ENCODE data around the gene OPRL1.
"Not testable (repeated sequence)": the region's sequence is repeated elsewhere in the genome, so short reads cannot be mapped to it uniquely, and the experiment has no call there.

OPRL1 gene

DNA sequence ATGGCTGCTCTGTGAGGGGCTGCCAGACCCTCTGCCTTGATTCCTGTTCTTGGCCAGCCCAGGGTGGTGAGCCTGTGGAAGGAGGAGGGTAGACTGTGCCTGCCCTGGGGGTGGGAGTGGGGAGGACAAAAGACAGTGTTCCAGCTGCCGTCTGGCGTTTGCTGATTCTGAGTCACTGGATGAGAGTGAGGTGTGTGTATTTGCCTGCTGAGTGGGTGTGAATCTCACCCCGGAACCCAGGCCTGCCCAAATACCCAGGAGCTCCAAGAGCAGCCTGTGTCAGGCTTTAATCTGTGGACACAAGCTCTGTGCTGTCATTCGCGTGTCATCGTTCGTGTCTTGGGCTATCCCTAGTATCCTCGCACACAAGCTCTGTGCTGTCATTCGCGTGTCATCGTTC lies 6.9 kb downstream of the OPRL1 start:
- no peak for DNase-seq (ENCODE audit: low read depth)

DNA sequence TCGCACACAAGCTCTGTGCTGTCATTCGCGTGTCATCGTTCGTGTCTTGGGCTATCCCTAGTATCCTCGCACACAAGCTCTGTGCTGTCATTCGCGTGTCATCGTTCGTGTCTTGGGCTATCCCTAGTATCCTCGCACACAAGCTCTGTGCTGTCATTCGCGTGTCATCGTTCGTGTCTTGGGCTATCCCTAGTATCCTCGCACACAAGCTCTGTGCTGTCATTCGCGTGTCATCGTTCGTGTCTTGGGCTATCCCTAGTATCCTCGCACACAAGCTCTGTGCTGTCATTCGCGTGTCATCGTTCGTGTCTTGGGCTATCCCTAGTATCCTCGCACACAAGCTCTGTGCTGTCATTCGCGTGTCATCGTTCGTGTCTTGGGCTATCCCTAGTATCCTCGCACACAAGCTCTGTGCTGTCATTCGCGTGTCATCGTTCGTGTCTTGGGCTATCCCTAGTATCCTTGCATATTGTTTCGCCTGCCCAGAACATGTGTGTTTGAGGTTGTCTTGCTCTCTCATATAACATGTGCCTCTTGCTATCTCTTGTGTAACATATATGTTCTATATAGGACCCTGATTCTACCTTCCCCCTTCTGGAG lies 7.4 kb downstream of the OPRL1 start:
- not testable (repeated sequence) for DNase-seq (ENCODE audit: low read depth)

DNA sequence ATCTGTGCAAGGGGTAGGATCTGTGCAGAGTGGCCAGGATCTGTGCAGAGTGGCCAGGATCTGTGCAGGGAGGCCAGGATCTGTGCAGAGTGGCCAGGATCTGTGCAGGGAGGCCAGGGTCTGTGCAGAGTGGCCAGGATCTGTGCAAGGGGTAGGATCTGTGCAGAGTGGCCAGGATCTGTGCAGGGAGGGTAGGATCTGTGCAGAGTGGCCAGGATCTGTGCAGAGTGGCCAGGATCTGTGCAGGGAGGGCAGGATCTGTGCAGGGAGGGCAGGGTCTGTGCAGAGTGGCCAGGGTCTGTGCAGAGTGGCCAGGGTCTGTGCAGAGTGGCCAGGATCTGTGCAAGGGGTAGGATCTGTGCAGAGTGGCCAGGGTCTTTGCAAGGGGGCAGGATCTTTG lies 8.7 kb downstream of the OPRL1 start:
- DNase-seq (ENCODE audit: low read depth) = not testable (repeated sequence)

DNA sequence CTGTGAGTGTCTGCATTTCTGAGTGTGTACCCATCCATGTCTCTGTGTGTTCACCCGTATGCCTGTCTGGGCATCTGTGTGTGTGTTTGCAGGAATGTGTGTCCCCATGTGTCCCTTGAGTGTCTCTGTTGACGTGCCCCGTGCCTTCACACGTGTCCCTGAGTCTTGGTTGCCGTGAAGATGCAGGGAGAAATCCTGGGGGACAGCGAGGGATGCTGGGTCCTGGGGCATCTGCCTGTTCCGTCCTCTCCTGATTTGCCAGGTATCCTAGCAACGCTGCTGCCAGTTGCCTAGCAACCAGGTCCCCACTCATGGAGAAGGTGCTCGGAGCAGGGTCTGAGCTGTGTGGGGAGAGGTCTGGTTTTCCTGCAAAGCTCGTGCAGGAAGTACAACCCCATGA lies 10.3 kb downstream of the OPRL1 start:
- no peak for DNase-seq (ENCODE audit: low read depth)

DNA sequence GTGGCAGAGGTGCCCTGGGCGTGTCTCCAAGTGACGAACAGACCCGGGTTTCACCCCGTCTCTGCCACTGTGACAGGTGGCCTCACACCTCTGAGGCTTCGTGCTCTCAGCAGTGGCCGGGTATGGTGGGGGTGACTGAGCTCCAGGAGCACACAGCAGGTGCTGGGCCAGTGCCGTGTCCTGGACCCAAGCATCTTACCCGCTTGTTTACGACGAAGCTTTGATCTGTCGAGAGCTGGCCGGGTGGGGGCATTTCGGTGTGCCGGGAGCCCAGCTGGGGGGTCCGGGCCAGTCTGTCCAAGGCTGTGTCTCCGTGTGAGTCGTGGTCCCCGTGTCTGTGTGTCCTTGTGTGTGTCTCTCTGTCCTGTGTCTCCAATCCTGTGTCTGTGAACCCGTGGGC lies 11.5 kb downstream of the OPRL1 start:
- no peak for DNase-seq (ENCODE audit: low read depth)

DNA sequence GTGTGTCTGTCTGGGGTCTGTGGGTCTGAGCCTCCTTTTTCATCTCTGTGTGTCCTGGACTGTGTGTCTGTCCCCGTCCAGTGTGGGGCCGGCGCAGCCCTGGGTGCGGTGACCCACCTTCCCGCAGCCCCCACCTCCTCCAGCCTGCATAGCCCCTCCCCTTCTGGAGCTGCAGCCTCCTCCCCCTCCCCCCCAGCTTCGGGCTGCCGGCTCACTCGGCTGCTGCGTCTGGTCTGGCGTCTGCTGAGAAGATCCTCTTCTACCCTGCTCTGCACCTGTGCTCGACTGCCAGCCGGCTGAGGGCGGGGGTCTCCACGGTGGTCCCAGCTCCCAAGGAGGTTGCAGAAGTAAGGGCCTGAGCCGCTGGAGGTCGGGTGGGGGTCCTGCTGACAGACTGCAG lies 11.9 kb downstream of the OPRL1 start:
- no peak for DNase-seq (ENCODE audit: low read depth)

DNA sequence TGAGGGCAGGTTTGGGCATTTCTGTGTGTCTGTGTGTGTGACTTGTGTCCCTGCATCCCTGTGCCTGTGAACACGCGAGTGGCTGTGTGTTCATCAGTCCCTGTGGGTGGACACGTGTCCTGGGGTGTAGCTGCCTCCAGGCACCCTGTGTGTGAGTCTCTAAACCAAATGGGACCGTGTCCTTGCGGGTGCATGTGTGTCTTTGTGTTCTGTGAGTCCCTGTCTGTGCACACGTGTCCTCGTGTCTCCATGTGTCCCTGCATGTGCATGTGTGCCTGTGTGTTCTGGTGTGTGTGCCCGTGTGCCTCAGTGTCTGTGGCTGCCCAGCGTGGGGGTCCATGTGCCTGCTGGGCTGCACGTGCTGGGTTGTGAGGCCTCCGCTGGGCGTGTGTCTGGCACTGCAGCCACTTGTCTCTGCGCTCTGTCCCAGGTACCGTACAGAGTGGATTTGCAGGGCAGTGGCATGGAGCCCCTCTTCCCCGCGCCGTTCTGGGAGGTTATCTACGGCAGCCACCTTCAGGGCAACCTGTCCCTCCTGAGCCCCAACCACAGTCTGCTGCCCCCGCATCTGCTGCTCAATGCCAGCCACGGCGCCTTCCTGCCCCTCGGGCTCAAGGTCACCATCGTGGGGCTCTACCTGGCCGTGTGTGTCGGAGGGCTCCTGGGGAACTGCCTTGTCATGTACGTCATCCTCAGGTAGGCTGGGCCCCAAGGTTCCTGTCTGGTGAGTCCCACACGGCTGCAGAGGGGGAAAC lies 12.6 kb downstream of the OPRL1 start:
- DNase-seq (ENCODE audit: low read depth) = no peak

DNA sequence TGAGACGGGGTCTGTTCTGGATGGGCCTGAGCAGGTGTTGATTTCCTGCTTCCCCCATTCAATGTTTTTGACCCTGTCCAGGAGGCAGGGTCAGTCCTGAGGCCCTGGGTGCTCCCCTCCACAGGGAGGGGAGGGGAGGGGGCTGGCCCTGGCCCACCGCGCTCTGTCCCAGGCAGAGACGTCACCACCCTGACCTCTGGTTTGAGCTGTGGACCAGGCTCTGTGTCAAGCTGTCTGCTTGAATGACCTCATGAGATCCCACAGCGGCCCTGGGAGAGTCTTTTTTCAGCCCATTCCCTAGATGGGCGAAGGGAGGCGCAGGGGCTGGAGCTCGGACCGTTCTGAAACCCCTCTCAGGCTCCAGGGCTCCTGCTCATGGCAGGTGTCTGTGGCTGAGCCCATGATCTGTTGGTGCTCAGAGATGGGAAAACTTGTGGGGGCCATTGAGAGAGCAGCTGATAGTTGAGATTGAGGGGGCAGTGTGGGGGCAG lies 13.2 kb downstream of the OPRL1 start:
- no peak for DNase-seq (ENCODE audit: low read depth)

DNA sequence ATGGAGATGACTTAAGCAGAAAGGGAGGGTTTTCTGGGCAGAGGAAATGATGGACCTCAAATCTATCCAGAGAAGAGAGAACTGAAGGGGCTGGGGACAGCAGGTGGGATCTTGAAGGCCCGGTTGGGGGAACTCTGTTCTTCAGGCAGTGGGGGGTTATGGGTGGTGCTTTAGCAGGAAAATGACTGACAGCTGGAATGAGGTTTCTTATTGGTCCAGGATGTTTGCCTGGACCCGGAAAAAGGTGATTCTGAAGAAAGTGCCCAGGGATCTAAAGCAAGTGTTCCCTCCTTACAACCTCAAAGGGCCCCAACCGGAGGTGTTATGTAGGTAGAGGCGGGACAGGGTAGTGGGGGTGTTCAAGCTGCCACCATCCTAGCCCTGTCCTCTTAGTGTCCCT lies 15.6 kb downstream of the OPRL1 start:
- no peak for DNase-seq (ENCODE audit: low read depth)

DNA sequence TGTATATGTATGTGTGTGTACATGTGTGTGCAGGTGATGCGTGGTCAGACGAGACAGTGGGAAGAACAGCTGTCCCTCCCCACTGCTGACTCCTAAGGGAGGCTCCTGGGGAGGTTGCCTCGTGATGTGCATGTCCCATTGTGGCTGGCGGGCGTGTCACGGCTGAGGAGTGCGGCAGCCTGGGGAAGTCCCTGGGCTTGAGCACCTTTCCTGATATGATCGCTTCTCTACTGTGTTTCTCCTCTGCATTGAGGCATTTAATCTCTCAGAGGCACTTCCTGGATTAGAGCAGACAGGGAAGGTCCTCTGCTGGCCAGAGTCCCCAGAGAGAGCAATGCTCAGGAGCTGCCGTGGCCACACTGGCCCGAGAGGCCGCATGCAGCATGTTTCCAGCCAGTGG lies 16.0 kb downstream of the OPRL1 start:
- DNase-seq (ENCODE audit: low read depth) = no peak

DNA sequence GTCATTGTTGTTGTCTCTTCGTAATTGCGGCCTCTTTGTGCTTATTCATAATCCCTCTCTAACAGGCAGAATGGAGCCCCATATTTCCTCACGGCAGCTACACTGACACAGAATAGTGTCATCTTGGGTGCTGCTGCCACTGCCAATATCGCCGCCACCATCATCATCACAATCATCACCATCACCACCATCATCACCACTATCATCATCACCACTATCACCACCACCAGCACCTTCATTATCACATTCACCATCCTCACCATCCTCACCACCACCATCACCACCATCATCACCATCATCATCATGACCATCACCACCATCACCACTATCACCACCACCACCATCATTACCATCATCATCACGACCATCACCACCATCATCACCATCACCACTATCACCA lies 16.7 kb downstream of the OPRL1 start:
- no peak for DNase-seq (ENCODE audit: low read depth)

DNA sequence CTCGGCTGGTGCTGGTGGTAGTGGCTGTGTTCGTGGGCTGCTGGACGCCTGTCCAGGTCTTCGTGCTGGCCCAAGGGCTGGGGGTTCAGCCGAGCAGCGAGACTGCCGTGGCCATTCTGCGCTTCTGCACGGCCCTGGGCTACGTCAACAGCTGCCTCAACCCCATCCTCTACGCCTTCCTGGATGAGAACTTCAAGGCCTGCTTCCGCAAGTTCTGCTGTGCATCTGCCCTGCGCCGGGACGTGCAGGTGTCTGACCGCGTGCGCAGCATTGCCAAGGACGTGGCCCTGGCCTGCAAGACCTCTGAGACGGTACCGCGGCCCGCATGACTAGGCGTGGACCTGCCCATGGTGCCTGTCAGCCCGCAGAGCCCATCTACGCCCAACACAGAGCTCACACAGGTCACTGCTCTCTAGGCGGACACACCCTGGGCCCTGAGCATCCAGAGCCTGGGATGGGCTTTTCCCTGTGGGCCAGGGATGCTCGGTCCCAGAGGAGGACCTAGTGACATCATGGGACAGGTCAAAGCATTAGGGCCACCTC lies 18.7 kb downstream of the OPRL1 start:
- DNase-seq (ENCODE audit: low read depth) = no peak

DNA sequence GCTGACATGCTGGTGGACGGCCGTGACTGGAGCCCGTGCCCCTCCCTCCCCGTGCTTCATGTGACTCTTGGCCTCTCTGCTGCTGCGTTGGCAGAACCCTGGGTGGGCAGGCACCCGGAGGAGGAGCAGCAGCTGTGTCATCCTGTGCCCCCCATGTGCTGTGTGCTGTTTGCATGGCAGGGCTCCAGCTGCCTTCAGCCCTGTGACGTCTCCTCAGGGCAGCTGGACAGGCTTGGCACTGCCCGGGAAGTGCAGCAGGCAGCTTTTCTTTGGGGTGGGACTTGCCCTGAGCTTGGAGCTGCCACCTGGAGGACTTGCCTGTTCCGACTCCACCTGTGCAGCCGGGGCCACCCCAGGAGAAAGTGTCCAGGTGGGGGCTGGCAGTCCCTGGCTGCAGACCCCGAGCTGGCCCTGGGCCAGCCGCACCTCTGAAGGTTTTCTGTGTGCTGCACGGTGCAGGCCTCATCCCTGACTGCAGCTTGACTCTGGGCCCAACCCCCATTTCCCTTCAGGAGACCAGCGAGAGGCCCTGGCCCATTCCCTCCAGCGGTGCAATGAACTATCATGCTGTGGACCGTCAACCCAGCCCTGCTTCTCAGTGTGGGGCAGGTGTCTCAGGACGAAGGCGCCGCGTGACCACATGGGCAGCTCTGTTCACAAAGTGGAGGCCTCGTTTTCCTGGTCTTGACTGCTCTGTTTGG lies 19.4 kb downstream of the OPRL1 start:
- no peak for DNase-seq (ENCODE audit: low read depth)

DNA sequence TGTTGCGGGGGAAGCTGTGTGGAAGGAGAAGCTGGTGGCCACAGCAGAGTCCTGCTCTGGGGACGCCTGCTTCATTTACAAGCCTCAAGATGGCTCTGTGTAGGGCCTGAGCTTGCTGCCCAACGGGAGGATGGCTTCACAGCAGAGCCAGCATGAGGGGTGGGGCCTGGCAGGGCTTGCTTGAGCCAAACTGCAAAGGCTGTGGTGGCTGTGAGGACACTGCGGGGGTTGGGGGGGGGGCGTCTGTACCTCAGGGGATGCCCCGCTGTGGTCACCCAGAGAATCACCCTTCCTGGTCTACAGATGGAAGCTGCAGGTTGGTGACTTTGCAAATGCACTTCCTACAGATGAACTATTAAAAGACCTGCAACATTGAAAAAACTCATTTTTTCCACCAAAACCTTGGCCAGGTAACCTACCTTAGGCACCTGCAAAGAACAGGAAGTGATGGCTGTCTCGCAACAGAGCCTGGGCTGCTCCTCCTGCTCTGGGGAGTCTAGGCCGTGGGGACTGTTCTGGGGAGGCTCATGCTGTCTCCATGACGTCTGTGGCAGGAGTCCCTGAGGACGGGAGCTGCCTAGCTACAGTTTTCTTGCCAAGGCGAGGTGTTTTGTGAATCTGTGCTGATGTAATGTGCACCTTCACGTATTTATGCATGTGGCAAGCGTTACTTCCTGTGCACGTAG lies 20.1 kb downstream of the OPRL1 start:
- DNase-seq (ENCODE audit: low read depth) = no peak

DNA sequence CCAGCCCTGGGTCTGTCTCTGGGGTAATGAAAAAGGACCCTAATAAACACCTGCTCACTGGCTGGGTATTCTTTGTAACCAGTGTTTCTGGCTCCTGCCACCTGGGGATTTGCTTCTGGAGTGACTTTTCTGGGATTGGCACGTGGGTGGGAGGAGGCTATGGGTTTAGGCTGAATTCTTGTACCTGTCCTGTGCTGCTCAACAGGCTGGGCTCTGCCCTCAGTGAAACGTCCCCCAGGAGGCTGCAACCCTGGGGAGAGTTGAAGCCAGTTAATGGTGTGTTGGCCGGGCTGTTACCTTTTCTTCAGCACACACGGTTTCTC lies 20.6 kb downstream of the OPRL1 start:
- DNase-seq (ENCODE audit: low read depth) = no peak

DNA sequence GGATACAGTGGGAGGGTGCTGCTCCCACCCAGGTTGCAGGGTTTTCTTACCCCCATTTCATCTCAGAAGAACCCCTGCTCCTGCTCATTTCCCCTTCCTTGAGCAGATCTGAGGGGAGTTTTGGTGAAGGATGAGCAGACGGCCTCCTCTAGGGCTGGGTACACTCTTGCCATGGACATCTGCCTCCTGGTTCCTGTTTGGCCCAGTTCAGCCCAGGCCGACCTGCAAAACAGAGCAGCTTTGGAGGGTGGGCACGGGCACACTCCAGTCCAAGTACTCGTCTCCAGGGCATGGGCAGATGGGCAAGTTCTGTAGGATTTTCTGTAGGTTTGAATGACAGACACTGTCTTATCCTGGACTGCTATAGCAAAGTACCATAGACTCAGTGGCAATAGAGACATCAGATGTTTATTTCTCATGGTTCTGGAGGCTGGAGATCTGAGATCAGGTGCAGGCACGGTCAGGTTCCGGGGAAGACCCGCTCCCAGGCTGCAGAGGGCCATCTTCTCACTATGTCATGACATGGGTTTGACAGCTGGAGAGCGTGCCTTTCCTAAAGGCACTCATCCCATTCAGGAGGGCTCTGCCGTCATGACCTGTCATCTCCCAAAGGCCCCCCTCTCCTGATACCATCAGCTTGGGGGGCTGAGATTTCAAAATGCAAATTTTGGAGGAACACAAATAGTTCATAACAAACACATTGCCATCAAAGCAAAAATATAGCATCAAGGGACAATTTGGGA lies 21.2 kb downstream of the OPRL1 start:
- DNase-seq (ENCODE audit: low read depth) = no peak

DNA sequence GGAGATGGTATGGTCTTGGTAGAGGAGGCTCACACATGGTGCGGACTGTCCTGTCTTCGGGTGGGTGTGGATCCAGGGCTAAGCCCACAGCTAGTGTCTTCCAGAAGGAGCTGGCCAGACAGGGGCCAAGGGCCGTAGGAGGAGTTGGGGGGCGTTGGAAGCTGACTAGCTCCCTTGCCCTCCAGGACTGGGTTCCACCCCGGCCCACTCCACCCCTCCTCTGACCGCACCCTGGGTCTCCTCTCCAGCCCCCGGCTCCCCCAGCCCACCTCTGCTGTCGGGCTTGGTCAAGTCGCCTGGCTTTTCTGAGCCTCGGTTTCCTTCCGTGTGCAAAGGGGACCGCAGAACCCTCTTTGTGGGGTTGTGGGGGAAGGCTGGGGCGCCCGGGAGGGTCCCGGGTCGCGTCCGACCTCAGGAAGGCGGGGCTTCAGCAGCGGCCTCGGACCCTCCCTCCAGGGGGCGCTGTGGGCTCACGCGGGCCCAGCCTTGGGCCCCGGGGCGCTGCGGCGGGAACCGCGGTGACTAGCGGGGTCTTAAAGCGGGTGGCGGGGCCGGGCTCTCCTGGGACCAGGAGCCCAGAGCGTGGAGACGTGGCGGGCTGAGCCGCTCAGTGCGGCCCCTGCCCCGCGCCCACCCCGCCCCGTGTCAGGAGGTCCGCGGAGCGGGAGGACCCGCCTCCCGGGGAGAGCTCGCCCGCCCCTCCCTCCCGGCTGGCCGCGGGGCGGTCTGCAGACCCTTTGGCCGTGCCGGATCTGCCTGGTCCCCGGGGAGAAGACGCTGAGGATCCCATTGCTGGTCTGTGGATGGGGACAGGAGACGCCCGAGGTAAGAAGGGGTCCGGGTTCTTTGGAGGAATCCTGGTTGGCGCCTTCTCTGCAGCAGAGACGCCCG lies 22.1 kb downstream of the OPRL1 start:
- DNase-seq (ENCODE audit: low read depth) = peak; percentile 68

DNA sequence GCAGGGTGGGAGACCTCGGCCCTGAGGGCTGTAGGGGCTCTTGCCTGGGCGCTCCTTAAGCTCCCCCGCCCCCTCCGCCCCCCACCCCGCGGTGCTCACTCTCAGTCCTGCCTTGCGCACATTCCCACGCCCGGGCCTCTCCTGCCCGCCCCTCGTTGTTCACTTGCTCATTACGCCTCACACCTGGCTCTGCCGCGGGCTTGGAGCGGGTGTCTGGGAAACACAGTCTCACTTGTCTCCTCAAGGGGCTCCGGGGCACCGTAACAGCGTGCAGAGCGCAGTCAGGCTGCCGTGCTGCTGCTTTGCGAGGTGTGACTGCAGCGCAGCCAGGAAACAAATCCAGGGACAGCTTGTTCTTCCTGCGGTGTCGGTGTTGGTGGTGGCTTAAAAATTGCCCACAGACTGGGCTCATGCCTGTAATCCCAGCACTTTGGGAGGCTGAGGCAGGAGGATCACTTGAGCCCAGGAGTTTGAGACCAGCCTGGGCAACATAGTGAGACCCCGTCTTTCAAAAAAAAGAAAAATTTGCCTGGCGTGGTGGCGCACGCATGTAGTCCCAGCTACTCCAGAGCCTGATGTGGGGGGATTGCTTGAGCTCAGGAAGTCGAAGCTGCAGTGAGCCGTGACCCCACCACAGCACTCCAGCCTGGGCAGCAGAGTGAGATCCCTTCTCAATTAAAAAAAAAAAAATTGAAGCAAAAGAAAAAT lies 22.9 kb downstream of the OPRL1 start:
- DNase-seq (ENCODE audit: low read depth) = no peak

DNA sequence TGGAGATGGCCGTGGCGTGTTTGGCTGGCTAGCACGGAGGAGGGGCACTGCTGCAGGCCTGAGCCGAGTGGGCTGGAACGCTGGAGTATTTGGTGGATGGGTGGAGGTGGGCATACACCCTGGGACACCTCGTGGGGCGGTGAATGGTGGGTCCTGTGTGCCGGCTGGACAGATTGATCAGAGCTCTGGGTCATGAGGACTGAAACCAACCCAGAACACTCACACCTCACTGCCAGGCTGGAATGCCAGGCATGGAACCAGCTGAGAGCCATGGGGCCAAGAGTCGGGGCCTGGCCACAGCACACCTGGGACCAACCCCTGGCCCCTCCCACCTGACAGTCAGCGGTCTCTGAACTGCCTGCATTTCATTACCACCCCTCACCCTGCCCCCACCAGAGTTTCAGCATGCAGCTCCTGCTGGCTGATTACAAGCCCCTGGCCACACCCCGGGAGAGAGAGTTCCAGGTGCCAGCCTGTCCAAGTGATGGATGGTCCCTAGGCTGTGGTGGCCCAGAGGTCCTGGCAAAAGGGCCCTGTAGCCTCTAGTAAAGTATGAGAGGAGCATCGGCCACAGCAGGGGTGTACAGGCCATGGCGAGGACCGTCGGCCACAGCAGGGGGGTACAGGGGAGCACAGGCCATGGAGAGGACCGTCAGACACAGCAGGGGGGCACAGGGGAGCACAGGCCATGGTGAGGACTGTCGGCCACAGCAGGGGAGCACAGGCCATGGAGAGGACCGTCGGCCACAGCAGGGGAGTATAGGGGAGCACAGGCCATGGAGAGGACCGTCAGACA lies 24.2 kb downstream of the OPRL1 start:
- DNase-seq (ENCODE audit: low read depth) = no peak

Data from activated T-cell treated with anti-CD3 and anti-CD28 coated beads for 1 hour (primary cell).